Brain microvascular endothelial cell (primary cell): ENCODE measurements around the gene ACAD9.
"Not testable (repeated sequence)": the region's sequence is repeated elsewhere in the genome, so short reads cannot be mapped to it uniquely, and the experiment has no call there.

Experiments used
- DNase-seq: peaks from one replicate; pipeline ENCODE4 v3.0.0-alpha.2; 2020
- H3K27ac ChIP-seq: fragments of 250-450 bp; sonication (Bioruptor Pico); 2 replicates; pipeline ENCODE4 v1.5.1; 2020; ENCODE audit warnings: mild to moderate bottlenecking, moderate library complexity
- H3K27me3 ChIP-seq: fragments of 250-450 bp; sonication (Bioruptor Pico); replicated peaks from 2 replicates; pipeline ENCODE4 v1.5.1; 2020; ENCODE audit warnings: mild to moderate bottlenecking
- H3K36me3 ChIP-seq: fragments of 250-450 bp; sonication (Bioruptor Pico); replicated peaks from 2 replicates; pipeline ENCODE4 v1.5.1; 2020; ENCODE audit warnings: mild to moderate bottlenecking
- H3K4me3 ChIP-seq: 2 replicates; pipeline ENCODE4 v1.5.1; 2011; ENCODE audit warnings: low read depth, mild to moderate bottlenecking, control low read depth, low read length, moderate library complexity
- in situ Hi-C: cut with HindIII; loops from 2 replicates; pipeline ENCODE4 v1.10.0; 2017; ENCODE audit warnings: low sequenced_read_pairs, low pct_ligation_motif_present
- TF ChIP-seq, protein P1 (sequence below): IDR thresholded peaks from 2 replicates; pipeline ENCODE4 v1.5.1; 2011; ENCODE audit warnings: low read depth, mild to moderate bottlenecking, moderate library complexity, low read length, control low read depth, inconsistent platforms; ENCODE audit errors: missing control alignments

The ACAD9 gene

DNA sequence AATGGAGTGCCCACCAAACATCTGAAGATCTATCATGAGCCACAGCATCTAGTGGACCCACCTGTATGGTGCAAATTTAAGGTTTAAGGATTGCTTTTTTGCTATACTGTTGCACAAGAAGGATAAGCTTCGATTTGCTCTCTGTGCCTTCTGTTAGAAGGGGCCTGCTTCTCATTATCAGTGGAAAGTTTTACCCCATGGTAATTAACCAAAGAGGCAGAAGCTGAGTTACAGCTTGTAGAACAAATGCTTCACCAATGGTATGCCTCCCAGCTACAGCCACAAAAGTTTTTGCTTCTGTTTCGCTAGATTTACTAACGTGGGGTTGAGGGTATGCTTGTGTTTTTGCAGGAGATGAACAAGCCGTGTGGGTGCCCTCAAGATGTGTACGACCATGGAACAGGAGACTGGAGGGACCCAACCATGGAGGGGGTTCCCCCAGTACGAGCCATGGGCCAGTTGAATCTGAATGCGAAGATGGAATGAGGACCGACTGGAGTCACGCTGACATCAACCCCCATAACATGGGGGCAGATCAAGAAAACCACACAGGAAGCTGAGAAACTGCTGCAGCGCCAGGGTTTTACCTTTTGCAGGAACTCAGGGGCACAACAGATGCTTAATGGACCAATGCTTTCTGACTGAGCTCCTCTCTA is 43.5 kb downstream of the ACAD9 start:
- Histone ChIP-seq H3K27me3 (no peaks in the 10 kb centered on the region), H3K4me3 (no peak overlapping the region), H3K27ac (no peak overlapping the region), H3K36me3 (no peaks in the 10 kb centered on the region)
- in situ Hi-C loops: no loop called here
- DNase-seq: no peak
- TF ChIP-seq, protein P1, sequence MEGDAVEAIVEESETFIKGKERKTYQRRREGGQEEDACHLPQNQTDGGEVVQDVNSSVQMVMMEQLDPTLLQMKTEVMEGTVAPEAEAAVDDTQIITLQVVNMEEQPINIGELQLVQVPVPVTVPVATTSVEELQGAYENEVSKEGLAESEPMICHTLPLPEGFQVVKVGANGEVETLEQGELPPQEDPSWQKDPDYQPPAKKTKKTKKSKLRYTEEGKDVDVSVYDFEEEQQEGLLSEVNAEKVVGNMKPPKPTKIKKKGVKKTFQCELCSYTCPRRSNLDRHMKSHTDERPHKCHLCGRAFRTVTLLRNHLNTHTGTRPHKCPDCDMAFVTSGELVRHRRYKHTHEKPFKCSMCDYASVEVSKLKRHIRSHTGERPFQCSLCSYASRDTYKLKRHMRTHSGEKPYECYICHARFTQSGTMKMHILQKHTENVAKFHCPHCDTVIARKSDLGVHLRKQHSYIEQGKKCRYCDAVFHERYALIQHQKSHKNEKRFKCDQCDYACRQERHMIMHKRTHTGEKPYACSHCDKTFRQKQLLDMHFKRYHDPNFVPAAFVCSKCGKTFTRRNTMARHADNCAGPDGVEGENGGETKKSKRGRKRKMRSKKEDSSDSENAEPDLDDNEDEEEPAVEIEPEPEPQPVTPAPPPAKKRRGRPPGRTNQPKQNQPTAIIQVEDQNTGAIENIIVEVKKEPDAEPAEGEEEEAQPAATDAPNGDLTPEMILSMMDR: no peak

DNA sequence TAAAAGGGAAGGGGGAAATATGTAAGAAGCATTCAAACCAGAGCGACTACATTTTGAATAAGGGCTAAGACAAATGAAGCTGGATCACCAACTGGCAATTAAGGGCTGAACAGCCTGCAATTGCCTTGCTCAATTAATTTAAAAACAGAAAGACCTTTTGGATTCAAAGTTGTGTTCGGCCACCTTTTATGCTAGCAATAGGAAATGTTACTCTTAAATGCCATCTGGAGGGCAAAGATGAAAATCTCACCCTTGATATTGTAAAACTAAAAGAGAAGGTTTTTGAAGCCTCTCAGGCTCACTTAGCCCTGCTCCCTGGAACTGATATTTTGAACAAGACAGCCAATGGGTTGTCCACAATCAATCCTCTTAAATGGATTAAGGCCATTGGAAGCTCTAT is 44.2 kb downstream of the ACAD9 start:
- DNase-seq: no peak
- H3K27me3 ChIP-seq: no peaks in the 10 kb centered on the region
- TF ChIP-seq, protein P1: no peak
- no peaks in the 10 kb centered on the region for H3K36me3 ChIP-seq
- in situ Hi-C loops: no loop called here
- no peak overlapping the region for H3K27ac ChIP-seq
- no peak overlapping the region for H3K4me3 ChIP-seq

DNA sequence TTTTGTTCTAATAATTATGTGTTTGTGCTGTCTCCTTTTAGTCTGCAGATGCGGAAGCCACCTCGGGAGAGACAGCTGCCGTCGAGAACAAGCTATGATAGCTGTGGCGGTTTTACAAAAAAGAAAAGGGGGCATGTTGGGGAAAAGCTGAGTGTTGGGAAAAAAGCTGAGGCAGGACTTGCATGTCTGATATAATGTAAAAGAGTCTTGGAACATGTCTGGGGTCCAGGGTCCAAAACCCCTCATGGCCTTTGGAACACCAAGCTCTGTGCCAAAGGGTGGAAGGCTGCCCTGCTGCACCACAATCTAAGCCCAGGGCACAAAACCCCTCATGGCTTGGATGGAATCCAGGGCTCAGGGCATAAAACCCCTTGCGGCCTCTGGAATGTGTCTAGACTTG is 44.6 kb downstream of the ACAD9 start:
- DNase-seq, H3K4me3 ChIP-seq, H3K36me3 ChIP-seq, H3K27me3 ChIP-seq, in situ Hi-C loops, H3K27ac ChIP-seq: not testable (repeated sequence)

DNA sequence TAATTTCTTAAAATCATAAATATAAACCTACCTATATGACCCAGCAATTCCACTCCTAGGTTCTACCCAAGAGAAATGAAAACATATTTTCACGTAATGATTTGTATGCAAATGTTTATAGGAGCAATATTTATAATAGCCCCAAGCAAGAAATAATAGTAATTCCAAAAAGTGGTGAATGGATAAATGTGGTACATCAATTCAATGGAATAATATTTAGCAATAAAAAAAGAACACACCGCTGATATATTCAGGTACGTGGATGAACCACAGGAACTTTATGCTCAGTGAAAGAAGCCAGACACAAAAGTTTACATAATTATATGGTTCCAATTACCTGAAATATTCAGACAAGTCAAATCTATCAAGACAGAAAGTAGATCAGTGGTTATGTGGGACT is 49.9 kb downstream of the ACAD9 start:
- in situ Hi-C loops: no loop called here
- H3K27ac ChIP-seq: no peak overlapping the region
- H3K36me3 ChIP-seq: no peaks in the 10 kb centered on the region
- H3K27me3 ChIP-seq: no peaks in the 10 kb centered on the region
- TF ChIP-seq, protein P1: no peak
- DNase-seq: no peak
- no peak overlapping the region for H3K4me3 ChIP-seq

DNA sequence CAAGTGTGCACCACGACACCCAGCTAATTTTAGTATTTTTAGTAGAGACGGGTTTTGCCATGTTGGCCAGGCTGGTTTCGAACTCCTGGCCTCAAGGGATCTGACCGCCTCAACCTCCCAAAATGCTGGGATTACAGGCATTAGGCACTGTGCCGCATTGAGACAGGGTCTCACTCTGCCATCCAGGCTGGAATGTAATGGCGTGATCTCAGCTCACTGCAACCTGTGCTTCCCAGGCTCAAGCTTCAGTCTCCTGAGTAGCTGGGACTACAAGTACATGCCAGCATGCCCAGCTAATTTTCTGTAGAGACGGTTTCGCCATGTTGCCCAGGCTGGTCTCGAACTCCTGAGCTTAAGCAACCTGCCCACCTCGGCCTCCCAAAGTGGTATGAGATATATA is 51.6 kb downstream of the ACAD9 start:
- H3K27me3 ChIP-seq: no peaks in the 10 kb centered on the region
- in situ Hi-C loops: no loop called here

DNA sequence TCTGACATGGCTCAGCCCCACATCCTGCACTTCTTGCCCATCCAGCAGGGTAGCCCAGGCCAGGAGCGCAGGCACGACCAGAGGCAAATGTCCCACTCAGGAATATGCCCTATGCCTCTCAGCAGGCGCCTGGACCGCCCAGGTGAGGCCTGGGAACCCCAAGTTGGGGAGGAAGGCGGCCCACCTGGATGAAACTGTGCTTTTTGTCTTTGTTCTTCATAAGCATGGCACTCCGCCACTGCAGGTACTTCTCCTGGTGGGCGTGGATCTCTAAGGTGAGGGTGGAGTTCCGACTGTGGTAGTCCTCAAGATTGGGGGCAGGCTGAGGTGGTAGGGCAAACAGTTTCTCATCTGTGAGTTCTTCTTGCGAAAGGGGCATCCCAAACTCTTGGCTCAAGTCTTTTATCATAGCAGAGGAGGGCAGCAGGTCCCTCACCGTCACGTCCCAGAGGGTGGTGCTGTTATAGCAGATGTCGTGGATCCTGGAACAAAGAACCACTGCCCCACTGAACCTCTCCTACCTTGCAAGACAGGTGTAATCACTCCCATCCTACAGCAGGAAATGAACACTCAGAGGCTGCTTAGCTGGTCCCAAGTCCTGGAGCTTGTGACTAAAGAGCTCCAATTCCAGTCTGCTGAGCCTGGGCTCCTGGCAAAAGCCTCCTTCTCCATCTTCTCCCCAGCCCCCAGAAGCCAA is 53.2 kb downstream of the ACAD9 start:
- no peaks in the 10 kb centered on the region for H3K27me3 ChIP-seq
- no peak overlapping the region for H3K4me3 ChIP-seq
- in situ Hi-C loops: no loop called here
- no peak overlapping the region for H3K27ac ChIP-seq
- H3K36me3 ChIP-seq: no peaks in the 10 kb centered on the region
- TF ChIP-seq, protein P1: no peak
- DNase-seq: no peak

More for the DNA sequence above, 51.6 kb downstream of the ACAD9 start:
- TF ChIP-seq, protein P1: no peak
- H3K4me3 ChIP-seq: no peak overlapping the region
- no peak for DNase-seq
- H3K36me3 ChIP-seq: no peaks in the 10 kb centered on the region
- H3K27ac ChIP-seq: no peak overlapping the region
